ENCODE data around the gene CHRNA1. TPM values are rescaled to one million over a fixed set of nuclear protein-coding genes. Genes with fewer than 3 reads are reported as not detected.

Gene CHRNA1
- total RNA-seq, 1 experiment from 2014 or later: not detected

DNA sequence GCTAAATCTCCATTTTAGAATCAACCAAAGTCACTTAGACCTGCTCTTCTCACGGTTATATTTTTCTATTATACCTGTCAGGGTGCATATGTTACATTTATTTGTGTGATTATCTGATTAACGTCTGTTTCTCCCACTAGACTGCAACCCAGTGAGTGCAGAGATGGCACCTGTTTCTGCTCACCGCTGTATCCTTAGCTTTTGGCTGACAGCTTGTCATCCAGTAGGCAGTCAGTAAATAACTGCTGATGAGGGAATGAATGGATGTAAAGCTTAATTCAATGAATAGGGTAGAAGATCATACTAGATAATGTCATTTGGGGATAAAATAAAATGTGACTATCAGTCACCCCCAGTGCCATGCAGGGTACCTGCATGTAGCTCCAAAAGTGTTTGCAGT, 6.9 kb upstream of the CHRNA1 start:
- H3K9me3 Mint-ChIP-seq: no peaks in the 10 kb centered on the region; a peak in 1 of 5 replicates
- Histone ChIP-seq H2BK5ac (ENCODE audit: insufficient read length, low read length) (no peak overlapping the region), H2BK20ac (ENCODE audit: low read depth, low read length, poor library complexity, severe bottlenecking) (no peak overlapping the region), H3K9me3 (ENCODE audit: control insufficient read depth, low read depth, low read length) (no peaks in the 10 kb centered on the region), H3K79me2 (ENCODE audit: insufficient read depth, low read length) (no peaks in the 10 kb centered on the region), H2BK15ac (ENCODE audit: low read depth, low read length) (no peak overlapping the region), H3K4me1 (ENCODE audit: insufficient read depth, low read length) (peaks cover 10% of the 10 kb centered on the region; the same call in 1 of the 2 replicates), H3K27me3 (ENCODE audit: insufficient read depth, low read length) (no peaks in the 10 kb centered on the region), H3K23ac (ENCODE audit: insufficient read length, low read depth, low read length) (no peak overlapping the region), H2BK12ac (ENCODE audit: insufficient read length, low read depth, low read length) (no peak overlapping the region), H4K20me1 (ENCODE audit: control insufficient read depth, insufficient read depth, insufficient read length) (no peaks in the 10 kb centered on the region), H2BK120ac (ENCODE audit: low read depth, low read length, poor library complexity, severe bottlenecking) (no peak overlapping the region), H3K4ac (ENCODE audit: low read depth, low read length) (no peak overlapping the region), H3K4me2 (ENCODE audit: insufficient read depth, insufficient read length, low read length) (peak overlapping the region; percentile 23), H3K9ac (ENCODE audit: extremely low read depth, insufficient read length, low read length) (no peak overlapping the region), H4K8ac (replicated peaks; ENCODE audit: insufficient read length, low read depth, low read length) (no peak overlapping the region), H3K56ac (ENCODE audit: insufficient read length, low read depth, low read length) (no peak overlapping the region), H2AFZ (ENCODE audit: low read length) (no peak overlapping the region), H4K5ac (ENCODE audit: insufficient read length, low read depth, low read length) (no peak overlapping the region), H3K27ac (ENCODE audit: insufficient read length, low read depth, low read length) (peak overlapping the region; percentile 93), H4K91ac (ENCODE audit: insufficient read length, low read depth, low read length) (no peak overlapping the region), H3K14ac (ENCODE audit: insufficient read depth, low read length) (no peak overlapping the region), H3K79me1 (ENCODE audit: insufficient read depth, low read depth, low read length, poor library complexity, severe bottlenecking) (no peaks in the 10 kb centered on the region), H3K18ac (ENCODE audit: insufficient read length, low read depth, low read length) (no peak overlapping the region), H3T11ph (ENCODE audit: low read length) (no peak overlapping the region), H3K23me2 (ENCODE audit: insufficient read length, low read depth, low read length, poor library complexity, severe bottlenecking) (no peaks in the 10 kb centered on the region), H2AK5ac (ENCODE audit: insufficient read length, low read length) (no peak overlapping the region)
- TF ChIP-seq, protein P1, sequence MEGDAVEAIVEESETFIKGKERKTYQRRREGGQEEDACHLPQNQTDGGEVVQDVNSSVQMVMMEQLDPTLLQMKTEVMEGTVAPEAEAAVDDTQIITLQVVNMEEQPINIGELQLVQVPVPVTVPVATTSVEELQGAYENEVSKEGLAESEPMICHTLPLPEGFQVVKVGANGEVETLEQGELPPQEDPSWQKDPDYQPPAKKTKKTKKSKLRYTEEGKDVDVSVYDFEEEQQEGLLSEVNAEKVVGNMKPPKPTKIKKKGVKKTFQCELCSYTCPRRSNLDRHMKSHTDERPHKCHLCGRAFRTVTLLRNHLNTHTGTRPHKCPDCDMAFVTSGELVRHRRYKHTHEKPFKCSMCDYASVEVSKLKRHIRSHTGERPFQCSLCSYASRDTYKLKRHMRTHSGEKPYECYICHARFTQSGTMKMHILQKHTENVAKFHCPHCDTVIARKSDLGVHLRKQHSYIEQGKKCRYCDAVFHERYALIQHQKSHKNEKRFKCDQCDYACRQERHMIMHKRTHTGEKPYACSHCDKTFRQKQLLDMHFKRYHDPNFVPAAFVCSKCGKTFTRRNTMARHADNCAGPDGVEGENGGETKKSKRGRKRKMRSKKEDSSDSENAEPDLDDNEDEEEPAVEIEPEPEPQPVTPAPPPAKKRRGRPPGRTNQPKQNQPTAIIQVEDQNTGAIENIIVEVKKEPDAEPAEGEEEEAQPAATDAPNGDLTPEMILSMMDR (conservative IDR thresholded peaks at IDR 0.05): no peak
- H3K27ac Mint-ChIP-seq: peak overlapping the region; percentile 81 to 99 (median 98); a peak in 6 of 7 replicates
- H3K36me3 Mint-ChIP-seq (ENCODE audit: insufficient read depth in 1 of 3, low read depth in 3 of 3): 0 out of 7 replicates have a peak, but pooled peaks cover 0 to 4% (median 0%) of the 10 kb centered on the region in 3 experiments
- H3K27me3 Mint-ChIP-seq (ENCODE audit: low read depth): no peaks in the 10 kb centered on the region
- peak overlapping the region in 1 of 2 experiments; percentile 19; a peak in 1 of 5 replicates for H3K4me3 Mint-ChIP-seq
- H3K4me1 Mint-ChIP-seq: peaks cover 46 to 53% of the 10 kb centered on the region in 2 experiments
- WGBS (ENCODE audit: extremely low coverage, insufficient read length, low lambda C conversion rate): no CpG with 5 or more reads among the region's 3 CpGs
- DNase-seq: no peak

Measured in H9 (cell line).